HG02885 (cell line): ENCODE measurements around the gene MYO18A.
"Not testable (repeated sequence)": the region's sequence is repeated elsewhere in the genome, so short reads cannot be mapped to it uniquely, and the experiment has no call there.

ENCODE experiments used
- ATAC-seq: cut with Tn5 transposase; IDR thresholded peaks from one replicate; pipeline ENCODE4 v1.9.1; 2021; ENCODE audit warnings: mild to moderate bottlenecking; ENCODE audit not compliant: unreplicated experiment, poor library complexity

MYO18A gene

DNA sequence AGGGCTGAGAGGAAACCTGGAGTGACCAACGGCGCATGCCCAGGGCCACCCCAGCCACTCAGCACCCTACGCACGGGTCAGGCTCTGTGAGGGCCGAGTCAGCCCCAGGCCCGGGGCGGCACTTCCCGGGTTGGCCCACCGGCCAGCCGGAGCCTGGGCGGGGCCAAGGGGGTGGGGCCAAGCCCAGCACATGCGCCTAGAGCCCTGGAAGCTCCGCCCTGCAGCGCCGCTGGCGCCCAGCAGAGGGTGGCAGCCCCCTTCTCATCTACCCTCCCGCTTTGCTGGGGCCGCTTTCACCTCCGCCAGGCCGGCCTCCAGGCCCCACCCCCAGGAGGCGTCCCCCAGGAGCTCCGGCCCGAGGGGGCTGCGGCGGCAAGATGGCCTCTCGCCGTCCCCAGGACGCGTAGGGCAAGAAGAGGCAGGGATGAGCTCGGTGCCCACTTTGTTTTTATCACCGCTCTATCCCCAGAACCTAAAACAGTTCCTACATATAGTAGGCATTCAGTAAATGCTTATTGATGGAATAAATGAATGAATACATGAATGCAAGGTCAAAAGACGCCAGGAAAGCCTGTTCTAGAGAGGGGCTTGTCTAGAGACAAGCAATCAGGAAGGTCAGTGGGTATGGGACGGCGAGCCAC, 31.3 kb downstream of the MYO18A start:
- peak; percentile 88 for ATAC-seq

DNA sequence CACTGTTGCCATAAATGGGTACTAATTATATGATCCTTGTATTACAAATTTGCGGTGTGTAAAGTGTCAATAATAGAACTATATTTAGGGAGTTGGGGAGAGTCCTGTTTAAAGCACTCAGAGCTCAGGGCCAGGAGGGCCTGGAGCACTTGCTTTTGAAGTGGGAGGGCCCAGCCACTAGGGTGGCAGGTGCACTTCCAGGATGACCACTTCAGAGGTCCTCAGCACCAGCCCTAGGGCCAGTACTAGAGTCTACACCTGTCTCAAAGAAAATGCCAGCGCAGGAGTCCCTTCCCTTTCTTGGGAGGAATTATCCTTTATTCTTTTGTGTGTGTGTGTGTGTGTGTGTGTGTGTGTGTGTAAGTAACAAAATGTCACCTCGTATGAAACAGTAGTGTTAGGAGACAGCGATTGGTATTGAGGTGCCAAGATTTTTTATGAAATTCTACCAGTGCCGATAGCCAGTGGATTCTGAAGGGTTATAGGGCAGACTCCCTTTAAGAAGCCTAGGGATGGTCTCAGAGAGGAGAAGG, 31.9 kb downstream of the MYO18A start:
- no peak for ATAC-seq

DNA sequence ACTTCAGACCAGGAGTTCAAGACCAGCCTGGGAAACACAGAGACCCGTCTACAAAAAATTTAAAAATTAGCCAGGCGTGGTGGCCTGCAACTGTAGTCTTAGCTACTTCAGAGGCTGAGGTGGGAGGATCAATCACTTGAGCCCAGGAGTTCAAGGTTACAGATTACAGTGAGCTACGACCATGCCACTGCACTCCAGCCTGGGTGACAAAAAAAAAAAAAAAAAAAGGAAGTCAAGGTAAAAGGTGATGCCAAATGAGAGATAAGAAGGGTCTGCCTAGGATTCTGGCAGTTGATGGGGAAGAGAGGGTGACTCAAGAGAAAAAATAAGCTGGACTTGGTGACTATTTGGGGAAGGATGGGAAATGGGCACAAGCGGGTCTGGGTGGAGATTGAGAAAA, 32.5 kb downstream of the MYO18A start:
- ATAC-seq, result no peak

DNA sequence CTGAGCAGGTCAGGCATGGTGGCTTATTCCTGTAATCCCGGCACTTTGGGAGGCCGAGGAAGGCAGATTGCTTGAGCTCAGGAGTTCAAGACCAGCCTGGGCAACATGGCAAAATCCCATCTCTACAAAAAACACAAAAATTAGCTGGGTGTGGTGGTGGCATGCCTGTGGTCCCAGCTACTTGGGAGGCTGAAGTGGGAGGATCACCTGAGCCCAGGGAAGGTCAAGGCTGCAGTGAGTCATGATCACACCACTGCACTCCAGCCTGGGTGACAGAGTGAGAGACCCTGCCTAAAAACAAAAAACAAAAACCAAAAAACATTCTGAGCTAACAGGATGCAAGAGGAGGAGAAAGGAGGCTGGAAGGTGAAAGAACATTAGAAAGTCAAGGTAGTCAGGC, 33.0 kb downstream of the MYO18A start:
- ATAC-seq, result not testable (repeated sequence)

DNA sequence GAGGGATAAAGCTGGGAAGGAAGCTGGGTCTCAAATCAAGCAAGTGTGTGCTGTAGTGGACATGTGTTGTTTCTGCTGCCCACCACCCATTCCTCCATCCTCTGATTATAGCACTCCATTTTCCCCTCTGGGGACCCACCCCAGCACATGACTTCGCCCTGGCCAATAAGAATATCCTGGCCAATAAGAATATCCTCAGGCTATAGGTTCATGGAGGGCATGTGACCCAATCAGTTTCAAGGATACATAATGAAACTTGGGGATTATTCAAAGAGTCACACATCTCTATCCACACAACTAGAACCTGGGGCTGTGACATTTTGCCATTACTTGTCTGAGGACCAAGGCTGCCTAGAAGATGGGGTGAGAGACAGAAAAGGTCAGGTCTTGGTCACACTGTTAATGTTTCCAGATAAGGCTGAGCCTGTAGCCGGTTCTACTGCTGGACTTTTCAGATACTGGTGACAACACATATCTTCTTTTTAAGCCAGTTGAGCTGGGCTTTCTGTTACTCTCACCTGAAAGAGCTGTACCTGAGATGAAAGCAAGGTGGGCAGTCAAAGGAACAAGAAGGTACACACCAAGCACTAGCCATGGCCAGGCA, 33.7 kb downstream of the MYO18A start:
- ATAC-seq, result no peak

DNA sequence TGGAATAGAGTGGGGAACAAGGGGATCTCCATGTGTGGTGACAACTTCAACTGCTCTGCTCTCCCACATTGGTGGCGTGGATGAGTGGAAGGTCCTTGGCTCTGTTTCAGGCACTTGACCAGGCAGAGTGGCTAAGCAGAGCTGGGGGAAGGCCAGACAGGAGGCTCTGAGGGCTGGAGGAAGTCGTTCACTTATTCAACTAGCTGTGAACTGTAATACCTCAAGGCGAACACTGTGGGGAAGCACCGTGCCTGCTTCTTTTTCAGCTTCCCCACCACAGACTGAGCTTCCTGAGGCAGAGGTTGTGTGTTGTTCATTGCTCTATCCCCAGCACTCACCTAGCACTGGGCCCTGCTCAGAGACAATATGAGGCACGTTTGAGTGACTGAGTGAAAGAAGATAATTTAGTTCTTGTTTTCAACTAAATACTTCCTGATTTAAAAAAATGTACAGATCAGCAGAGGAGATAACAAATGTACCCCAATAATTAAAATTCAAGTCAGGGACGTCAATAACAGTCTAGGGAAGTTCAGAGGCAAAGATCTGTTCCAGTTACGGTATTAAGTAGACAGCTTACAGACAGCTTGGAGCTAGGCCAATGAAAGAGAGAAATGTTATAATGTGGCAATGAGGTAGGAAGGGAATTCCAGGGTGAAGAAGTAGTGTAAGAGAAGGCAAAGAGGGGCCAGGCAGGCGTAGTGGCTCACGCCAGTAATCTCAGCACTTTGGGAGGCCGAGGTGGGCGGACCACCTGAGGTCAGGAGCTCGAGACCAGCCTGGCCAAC, 34.7 kb downstream of the MYO18A start:
- ATAC-seq, result peak; percentile 48

DNA sequence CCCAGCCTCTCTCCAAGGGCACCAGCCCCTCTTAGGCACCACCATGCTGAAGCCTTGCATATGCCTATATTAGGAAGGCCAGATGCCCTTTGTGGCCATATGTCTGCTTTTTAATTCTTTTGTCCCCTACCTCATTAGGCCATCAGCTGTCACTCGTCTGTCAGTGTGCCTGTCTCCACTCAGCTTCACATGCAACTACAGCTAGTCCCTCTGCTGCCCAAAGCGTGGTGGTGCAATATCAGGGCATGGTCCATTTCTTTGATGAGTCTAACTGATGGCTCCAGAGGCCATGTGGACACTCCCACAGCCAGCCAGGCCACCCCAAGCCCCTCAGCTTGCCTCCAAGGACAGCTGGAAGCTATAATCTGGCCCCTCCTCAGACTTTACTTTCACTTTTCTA, 36.3 kb downstream of the MYO18A start:
- ATAC-seq, result no peak

DNA sequence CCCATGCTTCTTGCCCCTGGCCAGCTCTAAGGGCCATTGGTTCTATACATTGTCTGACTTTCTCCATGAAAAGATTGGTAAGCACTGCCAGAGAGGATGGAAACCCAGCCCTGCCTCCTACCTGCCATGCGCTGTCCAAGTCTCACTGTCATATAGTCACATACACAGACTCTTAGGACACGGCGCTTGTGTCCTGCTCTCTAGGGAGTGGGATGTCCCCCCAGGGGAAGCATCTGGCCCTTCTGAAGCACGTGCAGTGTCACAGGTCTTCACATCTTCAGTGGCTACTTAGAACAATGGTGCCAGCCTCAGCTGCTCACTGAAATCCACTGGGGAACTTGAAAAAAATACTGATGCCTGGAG, 38.7 kb downstream of the MYO18A start:
- no peak for ATAC-seq

DNA sequence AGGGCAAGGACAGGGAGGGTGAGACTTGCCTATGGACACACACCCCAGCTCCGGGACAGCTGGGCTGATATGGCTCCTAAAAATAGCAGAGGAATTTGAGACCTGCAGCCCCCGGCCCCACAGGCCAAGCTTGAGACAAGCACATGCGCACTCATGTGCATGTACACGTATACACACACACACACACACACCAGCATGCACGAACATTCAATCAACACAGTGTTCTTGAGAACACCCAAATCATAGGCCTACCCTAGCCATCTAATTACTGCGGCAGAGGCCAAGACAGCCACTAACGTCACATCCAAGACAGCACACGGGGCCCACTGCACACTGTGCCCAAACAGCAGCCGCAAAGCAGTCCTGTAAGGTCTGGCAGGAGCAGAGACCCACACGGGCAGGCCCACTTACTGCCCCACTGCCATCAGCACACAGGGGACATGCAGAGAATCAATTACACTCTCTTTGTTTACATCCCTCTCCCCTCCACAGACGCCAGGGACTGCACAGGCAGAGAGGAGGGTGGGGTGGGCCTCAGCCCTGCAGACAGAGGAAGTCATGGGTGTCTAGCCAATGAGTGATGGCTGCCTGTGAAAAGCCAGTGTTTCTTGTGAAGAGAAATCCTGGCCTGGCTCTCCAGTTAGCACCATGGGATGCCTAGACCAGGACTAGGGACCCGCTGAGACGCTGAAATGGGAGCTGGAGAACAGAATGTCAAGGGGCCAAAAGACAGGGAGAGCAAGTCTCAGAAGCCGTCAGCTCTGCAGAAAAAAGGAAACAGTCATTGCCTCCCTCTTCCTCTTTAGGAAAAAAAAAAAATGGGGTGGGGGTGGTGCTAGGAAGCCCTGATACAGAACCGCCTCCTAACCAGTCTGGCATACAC, 39.3 kb downstream of the MYO18A start:
- ATAC-seq, result no peak

DNA sequence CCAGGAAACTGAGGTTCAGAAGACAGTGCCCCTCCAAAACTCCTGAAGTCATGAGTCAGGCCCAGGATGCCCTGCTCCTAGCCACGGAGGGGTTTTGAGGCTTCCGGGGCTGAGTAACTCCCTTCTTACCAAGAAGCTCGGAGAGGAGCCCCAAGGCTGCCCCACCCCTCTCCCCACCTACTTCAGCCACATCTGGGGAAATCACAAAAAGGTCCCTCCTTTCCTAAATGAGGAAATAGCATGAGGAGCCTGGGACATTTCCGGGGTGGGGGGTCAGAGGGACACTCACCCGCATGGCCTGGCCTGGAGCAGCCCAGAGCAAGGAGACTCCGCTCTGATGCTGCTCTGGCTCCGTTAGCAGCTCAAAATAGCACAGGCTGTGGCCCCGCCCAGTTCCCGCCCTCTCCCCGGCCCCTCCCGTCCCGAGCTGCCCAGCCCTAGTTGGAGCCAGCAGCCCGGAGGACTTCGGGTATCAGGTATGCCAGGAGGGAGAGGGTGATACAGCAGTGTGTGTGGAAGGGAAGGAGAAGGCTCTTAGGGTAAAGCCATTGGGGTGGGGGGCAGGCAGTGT, 40.1 kb downstream of the MYO18A start:
- peak; percentile 60 for ATAC-seq

DNA sequence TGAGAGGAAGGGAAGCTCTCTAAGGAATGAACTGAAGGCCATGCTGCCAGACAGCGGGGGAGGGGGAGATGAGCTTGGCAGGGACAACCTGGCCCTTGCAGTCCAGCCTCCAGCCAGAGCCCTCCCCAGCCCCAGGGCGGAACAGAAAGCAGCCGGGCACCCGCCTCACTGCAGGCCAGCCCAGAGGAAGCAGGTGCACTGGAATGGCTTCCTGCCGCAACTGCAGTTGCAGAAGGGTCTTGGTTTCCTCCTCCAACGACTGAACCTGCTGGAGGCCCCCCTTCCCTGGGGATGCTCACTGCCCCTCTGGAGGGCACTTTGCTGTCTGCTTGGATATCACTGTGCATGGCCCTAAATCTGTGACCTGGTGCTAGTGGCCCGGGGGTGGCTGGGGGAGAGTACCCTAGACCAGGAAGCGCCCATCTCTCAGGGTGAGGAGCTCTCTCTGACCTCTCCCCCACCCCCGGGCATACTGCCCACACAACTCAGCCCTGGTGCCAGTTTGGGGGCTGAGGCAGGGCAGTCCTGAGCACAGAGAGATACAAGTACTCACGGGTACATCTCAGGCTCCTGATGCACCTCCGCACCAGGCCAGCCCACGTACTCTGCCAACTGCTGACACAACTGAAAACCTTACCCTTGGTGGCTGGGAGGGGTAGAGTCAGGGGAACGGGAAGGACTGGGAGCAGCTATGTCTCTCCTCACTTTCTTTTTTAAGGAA, 41.1 kb downstream of the MYO18A start:
- peak; percentile 43 for ATAC-seq

DNA sequence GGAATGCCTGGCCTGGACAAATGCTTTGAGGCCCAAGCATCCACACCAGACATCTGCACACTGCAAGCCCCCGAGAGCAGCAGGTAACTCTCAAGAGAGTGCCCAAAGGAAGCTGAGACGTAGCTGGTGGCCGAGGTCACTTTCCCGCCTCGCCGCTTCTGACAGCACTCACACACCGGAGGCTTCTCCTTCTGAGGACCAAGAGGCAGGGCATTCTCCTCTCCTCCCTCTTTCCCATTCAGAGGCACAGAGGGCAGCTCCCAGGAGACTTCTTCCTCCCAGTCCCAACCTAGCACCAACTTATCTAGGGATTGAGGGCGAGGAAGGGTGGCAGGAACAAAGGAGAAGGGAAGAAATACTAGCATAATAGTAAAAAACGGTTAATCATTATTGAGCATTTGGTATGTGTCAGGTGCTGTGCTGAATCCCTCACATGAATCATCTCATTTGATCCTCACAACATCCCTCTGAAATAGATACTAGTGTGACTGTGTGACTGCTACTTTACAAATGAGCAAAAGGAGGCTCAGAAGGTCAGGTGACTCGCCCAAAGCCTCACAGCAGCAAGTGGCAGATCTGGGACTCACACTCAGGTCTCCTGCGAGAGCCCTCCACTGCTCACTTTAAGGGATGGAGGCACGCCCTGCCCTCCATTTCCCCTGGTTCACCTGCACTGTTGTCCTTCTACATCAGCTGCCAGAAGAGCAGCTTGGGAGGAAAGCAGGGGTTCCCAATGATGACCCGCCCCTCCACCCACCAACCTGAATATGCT, 41.8 kb downstream of the MYO18A start:
- no peak for ATAC-seq

DNA sequence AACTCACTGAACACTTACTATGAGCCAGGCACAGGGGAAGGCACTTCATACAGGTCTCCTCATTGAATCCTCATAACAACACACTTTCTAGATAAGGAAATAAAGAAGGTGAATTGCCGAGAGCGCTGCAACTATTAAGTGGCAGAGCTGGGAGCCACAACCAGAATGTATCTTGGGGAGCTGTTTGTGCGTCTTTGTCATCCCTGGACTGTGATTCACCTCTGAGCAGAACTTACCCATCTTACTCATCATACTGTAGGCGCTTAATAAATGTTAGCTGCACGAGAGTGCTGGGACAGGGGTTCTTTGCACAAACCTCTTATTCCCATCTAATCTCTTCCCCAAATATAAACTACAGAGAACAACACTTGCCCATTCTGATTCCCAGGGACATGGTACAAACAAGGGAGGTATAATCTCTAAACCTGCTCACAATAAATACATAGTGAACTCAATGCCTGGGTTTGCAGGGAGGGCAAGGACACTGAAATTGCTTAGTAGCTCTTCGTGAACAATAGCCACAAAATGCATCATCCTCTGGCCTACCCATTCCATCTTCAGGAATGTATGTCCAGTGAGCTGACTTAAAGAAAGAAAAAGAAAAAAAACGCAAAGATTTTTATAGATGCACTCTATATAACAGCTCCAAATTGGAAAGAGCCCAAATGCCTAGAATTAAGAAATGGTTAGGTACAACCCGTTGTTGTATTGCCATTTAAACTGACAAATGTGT, 43.0 kb downstream of the MYO18A start:
- no peak for ATAC-seq

DNA sequence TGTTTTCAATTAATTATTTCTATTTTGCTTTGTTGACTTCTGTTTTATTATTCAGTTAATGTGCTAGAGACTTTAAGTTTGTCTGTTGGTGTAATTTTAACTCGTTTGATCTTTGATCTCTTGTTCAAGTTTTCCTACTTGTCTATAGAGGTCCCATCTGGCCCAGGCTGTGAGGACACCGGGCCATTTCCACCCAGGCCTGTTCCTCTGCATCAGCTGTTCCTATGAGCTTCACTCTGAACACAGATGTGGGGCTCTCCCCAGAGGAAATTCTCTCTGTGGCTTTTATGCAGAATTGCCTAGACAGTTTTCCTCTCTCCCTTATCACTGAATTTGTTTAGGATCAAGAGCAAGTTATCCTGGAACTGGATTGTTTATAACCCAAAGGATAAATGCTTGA, 44.7 kb downstream of the MYO18A start:
- ATAC-seq, result no peak

DNA sequence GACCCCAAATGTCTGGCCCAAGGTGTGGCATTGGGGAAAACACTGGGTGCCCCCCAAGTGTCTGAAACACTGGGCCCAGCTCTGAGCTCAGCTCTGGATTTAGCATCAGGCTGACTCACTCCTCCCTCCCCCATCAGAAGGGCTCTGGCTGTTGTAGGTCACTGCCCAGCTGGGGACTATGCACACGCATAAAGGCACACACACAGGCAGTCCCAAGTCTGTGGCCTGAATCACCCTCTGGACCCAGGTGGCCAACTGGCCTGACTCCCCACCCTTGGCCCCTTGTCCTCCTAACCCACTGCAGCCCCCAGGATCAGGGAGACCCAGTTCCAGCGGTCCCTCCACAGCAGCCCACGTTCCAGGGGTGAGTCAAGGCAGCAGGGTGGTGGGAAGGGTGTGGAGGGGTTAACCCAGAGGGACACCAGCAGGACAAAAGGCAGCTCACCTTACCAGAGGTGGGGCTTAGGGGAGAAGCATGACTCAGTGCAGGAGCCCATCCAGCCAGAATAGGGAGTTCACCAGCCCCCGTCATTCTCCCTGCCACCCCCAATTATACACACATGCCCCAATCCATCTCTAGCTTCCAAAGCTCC, 47.0 kb downstream of the MYO18A start:
- no peak for ATAC-seq

DNA sequence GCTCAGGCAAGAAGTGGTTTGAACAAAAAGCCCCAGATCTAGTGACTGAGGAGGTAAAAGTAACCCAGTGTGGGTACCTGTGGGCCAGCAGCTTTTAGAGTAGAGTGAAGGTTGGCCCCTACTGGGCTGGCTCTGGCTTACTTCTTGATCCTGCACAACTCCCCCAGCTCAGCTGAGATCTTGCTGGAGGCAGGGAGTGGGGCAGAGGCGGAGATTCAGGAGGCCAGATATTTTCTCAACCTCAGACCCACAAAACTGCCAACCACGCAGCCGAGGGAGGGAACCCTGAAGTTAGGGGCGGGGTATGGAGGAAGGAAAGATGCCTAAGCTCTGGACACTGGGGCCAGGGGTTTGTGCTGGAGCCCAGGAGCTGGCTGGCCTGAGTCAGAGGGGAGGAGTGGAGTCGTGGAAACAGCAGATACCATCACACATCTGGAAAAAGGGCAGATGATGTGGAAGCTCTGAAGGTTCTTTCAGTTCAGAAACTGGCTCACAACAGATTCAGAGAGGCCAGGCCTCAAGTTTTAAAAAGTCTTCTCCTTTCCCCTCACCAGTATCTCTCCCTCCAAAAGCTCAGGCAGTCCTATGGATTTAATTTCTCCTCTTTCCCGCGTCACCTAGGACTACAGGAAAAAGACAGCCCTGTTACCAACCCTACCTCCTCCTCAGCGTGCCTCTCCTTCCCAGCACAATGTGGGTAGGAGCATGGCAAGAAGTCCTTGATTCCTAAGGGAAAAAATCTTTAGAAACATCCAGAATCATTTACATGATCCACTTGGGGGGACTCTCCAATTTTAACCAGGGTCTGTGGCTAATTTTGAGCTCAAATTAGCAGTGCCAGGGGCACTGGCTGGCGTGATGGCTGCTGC, 48.1 kb downstream of the MYO18A start:
- no peak for ATAC-seq

DNA sequence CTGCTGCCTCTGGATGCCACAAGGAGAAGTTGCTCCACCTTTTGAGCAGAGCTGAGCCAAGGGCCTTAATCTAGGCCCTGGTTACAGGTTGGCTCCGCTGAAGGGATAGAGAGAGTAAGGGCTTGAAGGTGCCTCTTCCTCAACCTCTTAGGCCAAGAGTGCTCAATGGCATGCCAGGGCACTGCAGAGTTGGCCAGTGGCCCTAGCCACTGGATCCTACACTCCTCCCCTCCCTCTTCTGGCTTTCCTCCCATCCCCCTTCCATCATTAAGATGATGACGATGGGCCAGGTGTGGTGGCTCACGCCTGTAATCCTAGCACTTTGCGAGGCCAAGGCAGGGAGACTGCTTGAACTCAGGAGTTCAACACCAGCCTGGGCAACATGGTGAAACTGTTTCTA, 50.5 kb downstream of the MYO18A start:
- no peak for ATAC-seq
